Breast epithelium (tissue), 4 donors: ENCODE results near the gene DGKI. TPM values are rescaled to one million over a fixed set of nuclear protein-coding genes. Genes with fewer than 3 reads are reported as not detected.

Source experiments
- DNase-seq, 2 donors: peaks; one replicate each; pipeline ENCODE4 v3.0.0-alpha.2; 2019; ENCODE audit warnings: low spot score in 2 of 2
- H3K27ac ChIP-seq, 2 donors: fragments of 200-600 bp; sonication (generic) in 1 of 2; one replicate each; pipeline ENCODE4 v1.5.1; 2016 to 2019; ENCODE audit warnings: mild to moderate bottlenecking in 1 of 2
- H3K27me3 ChIP-seq, 2 donors: fragments of 200-600 bp; sonication (generic) in 1 of 2; one replicate each; pipeline versions ENCODE4 v1.5.1 to v1.6.0; 2017 to 2019; ENCODE audit warnings: control low read depth in 1 of 2, mild to moderate bottlenecking in 1 of 2
- H3K36me3 ChIP-seq: fragments of 200-600 bp; one replicate; pipeline ENCODE4 v1.5.1; 2019
- H3K4me1 ChIP-seq, 2 donors: fragments of 200-600 bp; sonication (generic); one replicate each; pipeline ENCODE4 v1.5.1; 2016 to 2019; ENCODE audit warnings: control low read depth in 1 of 2
- H3K4me3 ChIP-seq, 3 donors: fragments of 200-600 bp; sonication (generic); 1 replicate in 2 of 3; 2 replicates in 1 of 3; pipeline ENCODE4 v1.5.1; 2016 to 2019; ENCODE audit warnings: mild to moderate bottlenecking in 3 of 3, moderate library complexity in 2 of 3
- H3K9me3 ChIP-seq, 2 donors: fragments of 200-600 bp; sonication (generic) in 1 of 2; one replicate each; pipeline ENCODE4 v1.5.1; 2016 to 2019; ENCODE audit warnings: control low read depth in 1 of 2
- POLR2A ChIP-seq: fragments of 450-650 bp; IDR thresholded peaks from one replicate; pipeline ENCODE4 v1.6.1; 2016; ENCODE audit warnings: antibody characterized with exemption, mild to moderate bottlenecking, moderate library complexity
- POLR2AphosphoS5 ChIP-seq, 3 donors: sonication (generic); formaldehyde crosslinking; IDR thresholded peaks; one replicate each; pipeline ENCODE4 v1.6.1; 2017; ENCODE audit warnings: antibody characterized with exemption in 3 of 3
- intact Hi-C: fragments of 100-400 bp; cut with DNase I; formaldehyde crosslinking; loops from one replicate; pipeline ENCODE4 v1.15.1; 2023; ENCODE audit warnings: low total_unique reads
- total RNA-seq, 3 donors: library from RNA; depleted of rRNA; stranded (reverse); fragments of >200 nt; gene quantifications; one replicate each; pipeline ENCODE4 v1.1.0, GENCODE V29; 2016
- TF ChIP-seq, protein P1 (sequence below), 3 donors: fragments of 450-650 bp; IDR thresholded peaks; one replicate each; pipeline ENCODE4 v1.5.1; 2016 to 2017; ENCODE audit warnings: antibody characterized with exemption in 3 of 3, mild to moderate bottlenecking in 3 of 3, moderate library complexity in 3 of 3

The DGKI gene
- total RNA-seq, 3 donors from 2014 or later = 2.7 to 4.1 (median 2.9) TPM

- intact Hi-C loops = no loop called here
- Histone ChIP-seq H3K27ac (peak overlapping the region in 1 of 2 donors; percentile 5), H3K4me3 (no peak overlapping the region), H3K27me3 (no peaks in the 10 kb centered on the region), H3K4me1 (no peaks in the 10 kb centered on the region), H3K36me3 (no peaks in the 10 kb centered on the region), H3K9me3 (no peaks in the 10 kb centered on the region)
- no peak for DNase-seq
- TF ChIP-seq POLR2A = no peak
- TF ChIP-seq, protein P1, sequence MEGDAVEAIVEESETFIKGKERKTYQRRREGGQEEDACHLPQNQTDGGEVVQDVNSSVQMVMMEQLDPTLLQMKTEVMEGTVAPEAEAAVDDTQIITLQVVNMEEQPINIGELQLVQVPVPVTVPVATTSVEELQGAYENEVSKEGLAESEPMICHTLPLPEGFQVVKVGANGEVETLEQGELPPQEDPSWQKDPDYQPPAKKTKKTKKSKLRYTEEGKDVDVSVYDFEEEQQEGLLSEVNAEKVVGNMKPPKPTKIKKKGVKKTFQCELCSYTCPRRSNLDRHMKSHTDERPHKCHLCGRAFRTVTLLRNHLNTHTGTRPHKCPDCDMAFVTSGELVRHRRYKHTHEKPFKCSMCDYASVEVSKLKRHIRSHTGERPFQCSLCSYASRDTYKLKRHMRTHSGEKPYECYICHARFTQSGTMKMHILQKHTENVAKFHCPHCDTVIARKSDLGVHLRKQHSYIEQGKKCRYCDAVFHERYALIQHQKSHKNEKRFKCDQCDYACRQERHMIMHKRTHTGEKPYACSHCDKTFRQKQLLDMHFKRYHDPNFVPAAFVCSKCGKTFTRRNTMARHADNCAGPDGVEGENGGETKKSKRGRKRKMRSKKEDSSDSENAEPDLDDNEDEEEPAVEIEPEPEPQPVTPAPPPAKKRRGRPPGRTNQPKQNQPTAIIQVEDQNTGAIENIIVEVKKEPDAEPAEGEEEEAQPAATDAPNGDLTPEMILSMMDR (IDR thresholded peaks at IDR 0.05) = no peak
- TF ChIP-seq POLR2AphosphoS5 (IDR thresholded peaks at IDR 0.05) = peak in 1 of 3 donors; percentile 40
Measured at GRCh38 chr7:137871170-137871915, 24.6 kb upstream of the DGKI start.

DNA sequence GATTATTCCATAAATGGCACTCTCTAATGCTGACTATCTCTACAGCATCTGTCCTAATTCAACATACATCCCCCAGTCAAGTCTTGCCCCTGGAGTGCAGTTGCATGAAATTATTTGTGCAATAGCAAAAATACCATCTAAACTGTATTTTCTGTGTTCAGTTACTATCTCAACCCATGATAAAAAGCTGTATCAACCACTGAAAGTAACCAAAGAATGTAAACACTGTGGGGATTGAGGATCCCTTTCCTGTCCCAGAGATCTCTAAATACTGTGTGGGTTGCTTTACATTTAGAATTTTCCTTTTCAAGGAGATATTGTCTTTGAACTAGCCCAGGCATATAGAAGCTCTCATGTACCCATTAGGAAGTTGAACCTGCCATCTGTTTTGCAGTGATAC is 23.9 kb upstream of the DGKI start:
- Histone ChIP-seq H3K27me3 (no peaks in the 10 kb centered on the region), H3K9me3 (no peaks in the 10 kb centered on the region), H3K4me3 (no peak overlapping the region), H3K4me1 (no peaks in the 10 kb centered on the region), H3K27ac (no peak overlapping the region), H3K36me3 (no peaks in the 10 kb centered on the region)
- TF ChIP-seq POLR2A = no peak
- TF ChIP-seq, protein P1 (IDR thresholded peaks at IDR 0.05) = no peak
- TF ChIP-seq POLR2AphosphoS5 (IDR thresholded peaks at IDR 0.05) = no peak
- intact Hi-C loops = no loop called here
- DNase-seq = no peak

DNA sequence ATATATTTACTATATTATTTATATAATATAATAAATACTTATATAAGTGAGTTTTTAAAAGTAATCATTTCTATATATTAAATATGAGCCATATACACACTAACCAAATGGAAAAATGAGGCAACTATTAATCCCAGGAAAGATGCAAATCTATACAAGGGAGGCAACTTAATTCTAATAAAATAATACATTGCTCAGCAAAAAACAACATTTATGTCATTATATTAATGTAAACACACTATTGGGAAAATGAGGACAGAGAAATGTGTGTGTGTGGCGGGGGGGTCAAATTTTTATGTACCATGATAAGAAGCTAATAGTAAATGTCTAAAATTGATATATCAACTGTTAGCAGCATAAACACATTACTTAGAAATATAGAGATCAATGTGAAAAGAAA is 23.3 kb upstream of the DGKI start:
- Histone ChIP-seq H3K4me1 (no peaks in the 10 kb centered on the region), H3K4me3 (no peak overlapping the region), H3K36me3 (no peaks in the 10 kb centered on the region), H3K27me3 (no peaks in the 10 kb centered on the region), H3K27ac (no peak overlapping the region), H3K9me3 (no peaks in the 10 kb centered on the region)
- DNase-seq = no peak
- intact Hi-C loops = no loop called here
- TF ChIP-seq POLR2A = no peak
- TF ChIP-seq, protein P1 (IDR thresholded peaks at IDR 0.05) = no peak

- no peak overlapping the region for H3K27ac ChIP-seq
- no peaks in the 10 kb centered on the region for H3K27me3 ChIP-seq
- no peak for TF ChIP-seq POLR2AphosphoS5 (IDR thresholded peaks at IDR 0.05)
- TF ChIP-seq, protein P1 (IDR thresholded peaks at IDR 0.05) = no peak
- TF ChIP-seq POLR2A = no peak
- H3K9me3 ChIP-seq = no peaks in the 10 kb centered on the region
- DNase-seq = no peak
- intact Hi-C loops = no loop called here
- H3K4me3 ChIP-seq = no peak overlapping the region
- H3K4me1 ChIP-seq = no peaks in the 10 kb centered on the region
- H3K36me3 ChIP-seq = no peaks in the 10 kb centered on the region
Measured at GRCh38 chr7:137869260-137869659, 22.5 kb upstream of the DGKI start.

GRCh38 chr7:137867289-137867688 is 20.5 kb upstream of the DGKI start:
- Histone ChIP-seq H3K27me3 (no peaks in the 10 kb centered on the region), H3K4me3 (no peak overlapping the region), H3K9me3 (no peaks in the 10 kb centered on the region), H3K4me1 (no peaks in the 10 kb centered on the region), H3K36me3 (no peaks in the 10 kb centered on the region), H3K27ac (no peak overlapping the region)
- TF ChIP-seq POLR2AphosphoS5 (IDR thresholded peaks at IDR 0.05) = no peak
- TF ChIP-seq, protein P1 (IDR thresholded peaks at IDR 0.05) = no peak
- TF ChIP-seq POLR2A = no peak
- no peak for DNase-seq
- intact Hi-C loops = no loop called here
